ENCODE data around the gene CTRL.

DNA sequence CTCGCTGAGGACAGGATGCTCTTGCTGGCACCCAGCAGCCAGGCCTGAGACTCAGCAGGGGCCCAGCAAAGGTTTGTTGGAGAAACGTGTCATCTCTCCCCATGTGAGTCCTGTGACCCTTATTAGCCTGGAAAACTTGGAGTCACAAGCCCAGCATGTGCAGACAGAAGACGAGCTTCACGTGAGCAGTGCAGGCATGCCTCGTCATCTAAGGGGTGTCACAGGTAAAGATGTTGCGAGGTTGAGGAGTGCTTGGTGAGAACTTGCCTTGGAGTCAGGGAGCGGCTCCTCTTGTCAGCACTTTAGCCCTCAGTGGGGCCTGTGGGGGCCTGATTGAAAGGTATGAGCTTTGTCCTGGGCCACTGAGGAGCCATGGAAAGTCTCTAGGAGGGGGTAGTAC lies 2.1 kb upstream of the CTRL start:
- no peak for TF ChIP-seq GATA3 (IDR thresholded peaks at IDR 0.05; ENCODE audit: low read depth, low read length)
- no peak for TF ChIP-seq GATA2 (IDR thresholded peaks at IDR 0.05; ENCODE audit: low read depth, low read length)

Measured in SH-SY5Y (cell line).